Stimulated activated CD8-positive, alpha-beta memory T cell treated with anti-CD3 and anti-CD28 coated beads, Interleukin-15, amount 100 ng/mL, for 1 hour (primary cell): Measurements from ENCODE around the gene C16orf95.

Source experiments
- DNase-seq: peaks from one replicate; pipeline ENCODE4 v3.0.0-alpha.2; 2020; ENCODE audit warnings: low read depth

The C16orf95 gene

GRCh38 chr16:87316450-87316922, 706 bp downstream of the C16orf95 start:
- DNase-seq, result no peak

DNA sequence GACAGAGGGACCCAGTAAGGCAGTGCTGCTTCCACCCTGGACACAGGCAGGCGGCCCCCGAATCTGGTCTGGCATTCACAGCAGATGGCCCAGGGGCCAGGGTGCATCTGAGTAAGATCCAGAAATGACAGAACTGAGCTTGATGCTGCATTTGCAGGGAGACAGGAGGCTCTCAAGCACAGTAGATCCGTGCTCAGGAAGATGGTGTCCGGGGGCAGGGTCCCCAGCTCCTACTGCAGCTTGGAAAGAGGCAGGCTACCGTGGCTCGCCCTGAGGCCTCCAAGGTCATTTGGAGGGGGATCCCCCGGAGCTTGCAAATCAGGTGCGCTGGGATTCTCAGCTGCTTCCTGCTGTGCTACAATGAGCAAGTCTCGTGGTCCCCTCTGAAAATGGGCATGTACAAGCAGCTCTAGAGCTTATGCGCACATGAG, 2.2 kb downstream of the C16orf95 start:
- no peak for DNase-seq

- no peak for DNase-seq
Observed at GRCh38 chr16:87312008-87312407, 5.2 kb downstream of the C16orf95 start.

GRCh38 chr16:87311387-87311786, 5.8 kb downstream of the C16orf95 start:
- DNase-seq, result no peak

GRCh38 chr16:87310610-87311009, 6.6 kb downstream of the C16orf95 start:
- DNase-seq, result no peak

DNA sequence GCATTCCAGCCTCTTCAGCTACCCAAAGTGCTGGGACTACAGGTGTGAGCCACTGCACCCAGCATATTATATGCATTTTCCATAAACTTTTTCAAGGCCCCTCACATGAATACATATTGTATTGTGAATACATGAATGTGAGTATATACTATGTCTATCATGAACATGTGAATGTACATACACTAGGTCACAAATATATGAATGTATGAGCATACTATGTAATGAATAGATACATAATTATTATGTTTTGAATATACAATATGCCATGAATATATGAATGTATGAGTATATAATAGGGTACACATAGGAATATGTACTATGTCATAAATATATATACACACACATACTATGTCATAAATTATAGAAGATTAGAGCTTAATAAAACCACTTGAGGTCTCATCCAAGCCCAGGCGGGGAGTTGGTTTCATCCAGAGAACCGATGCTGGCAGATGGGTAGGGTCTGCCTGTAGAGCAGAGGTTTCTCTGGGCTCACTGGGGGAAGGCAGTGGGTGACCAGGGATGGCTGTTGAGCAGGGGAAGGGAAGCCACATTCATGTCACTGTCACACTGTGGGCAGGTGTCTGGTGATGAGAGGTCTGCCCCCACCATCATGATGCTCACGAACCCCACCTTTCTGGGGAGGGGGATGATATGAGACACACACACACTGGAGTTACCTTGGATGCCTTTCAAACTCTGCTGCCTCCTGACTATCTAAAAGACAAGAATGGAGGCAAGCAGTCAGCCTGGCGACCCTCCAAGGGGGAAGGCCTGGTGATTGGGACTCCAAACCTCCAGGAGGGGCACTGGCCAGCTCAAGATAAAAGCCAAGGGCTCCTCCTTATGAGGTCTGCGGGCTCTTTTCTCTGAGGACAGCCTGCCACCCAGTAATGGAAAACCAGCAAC, 7.3 kb downstream of the C16orf95 start:
- no peak for DNase-seq

DNA sequence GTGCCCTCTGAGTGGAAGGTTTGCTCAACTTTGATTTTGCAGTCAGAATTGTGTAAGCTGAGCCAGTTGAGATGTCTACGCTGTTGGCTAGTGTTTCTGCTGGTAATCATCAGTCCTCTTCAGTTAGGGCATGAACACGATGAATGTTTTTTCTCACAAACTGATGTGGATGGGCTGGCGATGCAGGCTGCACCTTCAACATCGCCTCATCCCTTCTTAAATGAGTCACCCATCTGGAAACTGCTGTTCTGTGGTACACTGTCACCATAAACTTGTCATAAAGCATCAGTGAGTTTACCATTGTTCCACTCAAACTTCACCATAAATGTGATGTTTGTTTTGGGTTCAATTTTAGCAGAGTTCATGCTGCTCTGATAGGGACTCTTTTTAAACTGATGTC, 8.4 kb downstream of the C16orf95 start:
- DNase-seq, result no peak

GRCh38 chr16:87306516-87306915, 10.7 kb downstream of the C16orf95 start:
- no peak for DNase-seq

DNA sequence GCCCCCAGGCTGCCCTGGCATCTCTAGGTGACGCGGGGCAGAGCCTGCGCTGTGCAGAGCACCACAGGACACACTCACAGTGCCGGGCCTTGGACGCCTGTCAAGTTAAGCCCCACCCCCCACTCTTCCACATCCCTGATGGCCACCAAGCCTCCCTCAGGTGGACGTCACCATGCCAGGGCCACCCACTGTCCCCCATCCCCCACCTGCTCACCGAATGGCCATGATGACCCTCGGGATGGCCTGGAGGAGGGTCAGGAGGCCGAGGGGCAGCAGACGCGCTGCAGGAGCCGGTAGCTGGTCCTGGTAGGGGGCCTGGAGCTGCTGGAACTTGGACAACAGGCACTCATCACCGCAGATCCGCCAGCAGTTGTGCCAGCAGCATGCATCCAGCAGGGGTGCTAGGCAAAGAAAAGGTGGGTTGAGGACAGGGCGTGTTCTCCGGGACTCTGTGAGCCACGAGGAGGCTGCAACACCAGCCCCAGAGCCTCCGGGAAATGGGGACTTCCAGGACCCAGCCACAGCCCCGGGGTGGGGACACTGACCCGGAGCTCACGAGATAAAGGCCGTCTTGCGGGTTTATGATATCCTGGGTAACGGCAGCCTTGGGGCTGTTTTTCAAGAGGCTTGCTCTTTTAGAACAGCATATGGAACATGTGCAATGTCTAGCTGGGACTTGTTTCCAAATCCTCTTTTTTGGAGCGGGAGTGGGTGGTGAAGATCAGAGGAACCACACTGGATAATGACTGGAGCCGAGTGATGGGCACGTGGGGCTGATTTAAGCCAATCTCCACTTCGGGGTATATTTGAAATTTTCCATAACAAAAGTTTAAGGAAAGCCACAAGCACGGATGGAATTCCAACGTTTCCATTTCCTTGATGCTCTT, 11.4 kb downstream of the C16orf95 start:
- no peak for DNase-seq

- no peak for DNase-seq
Observed at GRCh38 chr16:87304951-87305350, 12.2 kb downstream of the C16orf95 start.

- DNase-seq, result no peak
Observed at GRCh38 chr16:87303962-87304521, 13.2 kb downstream of the C16orf95 start.

DNA sequence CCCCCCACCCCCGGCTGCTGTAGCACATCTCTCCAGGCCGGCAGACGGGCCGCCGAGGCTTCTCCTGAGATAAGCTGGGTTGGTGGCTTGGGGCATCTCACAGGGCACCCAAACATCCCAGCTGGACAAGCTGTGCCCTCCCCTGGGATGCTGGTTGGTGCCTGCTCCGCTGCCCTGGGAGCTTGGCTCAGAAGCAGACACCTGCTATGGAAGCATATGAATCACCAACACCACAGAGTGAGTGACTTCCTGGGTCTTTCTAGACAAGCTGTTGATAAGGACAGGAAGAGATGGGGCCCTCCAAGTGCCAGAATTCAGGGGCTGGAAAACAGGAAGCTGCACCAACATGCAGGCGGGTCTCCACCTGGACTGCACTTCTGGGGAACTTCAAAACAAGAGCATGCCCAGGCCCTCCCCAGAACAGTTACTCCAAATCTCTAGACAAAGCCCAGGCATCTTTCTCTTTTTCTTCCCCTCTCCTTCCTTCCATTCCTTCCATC, 13.7 kb downstream of the C16orf95 start:
- no peak for DNase-seq

GRCh38 chr16:87298857-87299465, 18.2 kb downstream of the C16orf95 start:
- no peak for DNase-seq

GRCh38 chr16:87297918-87298631, 19.1 kb downstream of the C16orf95 start:
- no peak for DNase-seq

GRCh38 chr16:87297407-87297806, 19.8 kb downstream of the C16orf95 start:
- no peak for DNase-seq

- DNase-seq, result no peak
Observed at GRCh38 chr16:87295661-87296531, 21.3 kb downstream of the C16orf95 start.

DNA sequence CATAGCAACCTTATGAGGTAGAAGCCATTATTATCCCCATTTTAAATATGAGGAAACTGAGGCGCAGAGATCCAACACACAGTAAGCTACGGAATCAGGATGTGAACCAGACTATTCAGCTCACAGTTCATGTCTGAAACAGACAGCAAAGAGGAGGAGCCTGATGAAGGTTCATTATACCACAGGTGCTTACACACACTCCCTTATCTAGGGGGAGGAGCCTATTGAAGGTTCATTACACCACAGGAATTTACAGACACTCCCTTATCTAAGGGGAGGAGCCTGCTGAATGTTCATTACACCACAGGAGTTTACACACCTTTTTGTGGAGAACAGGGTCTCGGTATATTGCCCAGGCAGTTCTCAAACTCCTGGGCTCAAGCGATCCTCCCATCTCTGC, 21.9 kb downstream of the C16orf95 start:
- DNase-seq, result no peak

DNA sequence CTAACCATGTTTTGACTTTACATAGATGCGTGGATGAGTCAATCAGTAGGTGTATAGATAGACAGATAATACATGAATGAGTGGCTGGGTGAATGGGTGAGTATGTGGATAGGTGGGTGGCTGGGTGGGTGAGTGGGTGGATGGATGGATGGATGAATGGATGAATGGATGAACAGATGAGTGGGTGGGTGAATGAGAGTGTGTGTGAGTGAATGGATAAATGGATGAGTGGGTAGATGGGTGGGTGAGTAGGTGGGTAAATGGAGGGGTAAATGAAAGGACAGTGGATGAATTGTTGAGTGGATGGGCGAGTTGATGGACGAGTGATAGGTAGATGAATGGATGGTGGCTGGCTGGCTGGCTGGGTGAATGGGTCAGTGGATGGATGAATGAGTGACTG, 23.2 kb downstream of the C16orf95 start:
- no peak for DNase-seq

DNA sequence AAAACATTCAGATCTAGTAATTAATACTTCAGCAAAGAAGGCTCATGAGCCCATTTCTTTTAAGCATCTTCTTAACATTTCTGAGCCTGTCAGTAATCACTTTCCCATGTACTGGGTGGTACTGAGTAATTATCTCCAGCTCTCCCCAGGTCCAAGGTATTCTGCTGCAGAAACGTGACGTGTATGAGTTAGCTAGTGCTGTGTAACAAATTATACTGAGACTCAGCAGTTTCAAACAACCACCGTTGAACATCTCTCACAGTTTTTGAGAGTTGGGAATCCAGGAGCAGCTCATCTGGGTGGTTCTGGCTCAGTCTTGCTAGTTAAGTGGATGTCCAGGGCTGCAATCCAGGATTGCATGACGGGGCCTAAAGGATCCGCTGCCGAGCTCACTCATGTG, 25.2 kb downstream of the C16orf95 start:
- no peak for DNase-seq

DNA sequence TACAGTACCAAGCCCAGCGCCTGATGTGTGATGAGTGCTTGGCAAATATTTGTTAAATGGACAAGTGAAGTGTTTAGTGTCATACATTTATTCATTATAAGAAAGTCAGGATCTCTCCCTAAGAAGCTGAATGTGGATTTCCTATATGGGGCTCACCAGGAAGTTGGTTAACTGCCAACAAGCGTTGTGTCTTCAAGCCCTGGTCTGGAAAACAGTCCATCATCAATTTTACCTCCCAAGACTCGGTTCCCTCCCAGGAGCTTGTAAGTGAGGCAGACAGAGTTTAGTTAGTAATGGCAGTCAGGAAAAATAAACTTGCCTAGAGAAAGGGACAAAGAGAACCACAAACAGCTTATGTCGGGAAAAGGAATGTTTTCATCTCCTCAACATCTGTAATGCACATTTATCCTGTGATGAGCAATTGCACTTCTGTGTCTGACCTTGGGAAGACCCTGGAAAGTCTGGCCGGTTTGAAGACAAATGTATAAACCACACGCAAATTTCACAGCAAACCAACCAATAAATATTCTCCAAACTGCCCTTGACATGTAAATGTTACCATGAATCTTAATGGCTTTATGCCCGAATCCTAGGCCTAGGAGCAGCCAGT, 28.3 kb downstream of the C16orf95 start:
- DNase-seq, result no peak
